ENCODE results near the gene TENM4.

Gene TENM4

DNA sequence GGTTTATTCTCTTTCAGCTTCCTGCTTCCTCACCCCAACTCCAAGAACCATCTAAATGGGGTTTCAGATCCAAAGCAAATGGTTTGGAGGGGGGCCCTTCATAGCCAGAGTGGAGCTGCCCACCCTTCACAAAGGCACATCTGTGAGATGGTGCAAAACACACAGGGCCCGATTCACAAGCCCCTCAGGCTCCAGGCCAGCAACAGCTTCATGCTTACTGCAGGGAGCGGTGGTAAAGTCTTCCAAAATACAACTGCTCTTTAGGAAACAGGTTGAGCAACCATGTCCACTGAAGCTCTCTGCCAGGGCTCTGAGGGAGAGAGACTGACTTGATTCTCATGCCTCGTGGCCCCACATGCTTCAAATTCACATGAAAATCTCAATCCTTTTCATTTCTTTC lies 653.1 kb downstream of the TENM4 start:
- H3K27ac ChIP-seq (ENCODE audit: low read depth in 2 of 2, low read length in 2 of 2) = no peak overlapping the region
- H3K9ac ChIP-seq (ENCODE audit: low read depth in 1 of 2, low read length in 2 of 2) = no peak overlapping the region
- H3K4me3 ChIP-seq (ENCODE audit: low read length in 2 of 2) = no peak overlapping the region
- H3K27me3 ChIP-seq (ENCODE audit: control insufficient read depth in 2 of 2, insufficient read depth in 2 of 2, low read length in 2 of 2) = no peaks in the 10 kb centered on the region
- H3K36me3 ChIP-seq (ENCODE audit: control insufficient read depth in 2 of 2, insufficient read depth in 2 of 2, low read length in 2 of 2) = no peaks in the 10 kb centered on the region
- no peaks in the 10 kb centered on the region for H3K9me3 ChIP-seq (ENCODE audit: control insufficient read depth in 2 of 2, low read length in 2 of 2)
- peaks cover 8% of the 10 kb centered on the region in 2 donors for H3K4me1 ChIP-seq (ENCODE audit: control insufficient read depth in 2 of 2, insufficient read depth in 2 of 2, low read length in 2 of 2)

GRCh38 chr11:78786746-78787145 lies 654.1 kb downstream of the TENM4 start:
- no peaks in the 10 kb centered on the region for H3K27me3 ChIP-seq (ENCODE audit: control insufficient read depth in 2 of 2, insufficient read depth in 2 of 2, low read length in 2 of 2)
- H3K4me1 ChIP-seq (ENCODE audit: control insufficient read depth in 2 of 2, insufficient read depth in 2 of 2, low read length in 2 of 2) = peaks cover 8% of the 10 kb centered on the region in 2 donors
- no peak overlapping the region for H3K27ac ChIP-seq (ENCODE audit: low read depth in 2 of 2, low read length in 2 of 2)
- H3K9ac ChIP-seq (ENCODE audit: low read depth in 1 of 2, low read length in 2 of 2) = no peak overlapping the region
- H3K4me3 ChIP-seq (ENCODE audit: low read length in 2 of 2) = no peak overlapping the region
- no peaks in the 10 kb centered on the region for H3K9me3 ChIP-seq (ENCODE audit: control insufficient read depth in 2 of 2, low read length in 2 of 2)
- no peaks in the 10 kb centered on the region for H3K36me3 ChIP-seq (ENCODE audit: control insufficient read depth in 2 of 2, insufficient read depth in 2 of 2, low read length in 2 of 2)

DNA sequence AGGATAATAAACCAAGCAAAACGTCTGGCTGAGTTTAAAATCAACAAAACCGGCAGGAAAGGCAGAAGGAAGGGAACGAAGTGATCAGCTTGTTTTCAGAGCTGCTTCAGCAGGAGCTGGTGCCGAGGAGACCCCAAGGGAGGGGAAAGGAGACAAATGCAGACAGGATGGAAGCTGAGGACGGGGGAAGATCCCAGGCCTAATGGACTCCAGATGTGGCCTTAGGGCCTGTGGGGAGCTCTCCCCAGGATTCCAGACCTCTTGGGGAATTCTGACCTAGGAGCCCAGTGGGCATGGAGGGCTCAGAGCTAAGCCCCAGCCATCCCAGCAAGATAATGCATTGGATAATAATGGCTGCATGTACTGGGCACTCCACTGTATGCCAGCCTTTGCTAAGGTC lies 654.7 kb downstream of the TENM4 start:
- Histone ChIP-seq H3K36me3 (ENCODE audit: control insufficient read depth in 2 of 2, insufficient read depth in 2 of 2, low read length in 2 of 2) (no peaks in the 10 kb centered on the region), H3K4me1 (ENCODE audit: control insufficient read depth in 2 of 2, insufficient read depth in 2 of 2, low read length in 2 of 2) (peaks cover 8 to 11% of the 10 kb centered on the region in 2 donors), H3K27me3 (ENCODE audit: control insufficient read depth in 2 of 2, insufficient read depth in 2 of 2, low read length in 2 of 2) (no peaks in the 10 kb centered on the region), H3K27ac (ENCODE audit: low read depth in 2 of 2, low read length in 2 of 2) (no peak overlapping the region), H3K9ac (ENCODE audit: low read depth in 1 of 2, low read length in 2 of 2) (no peak overlapping the region), H3K9me3 (ENCODE audit: control insufficient read depth in 2 of 2, low read length in 2 of 2) (no peaks in the 10 kb centered on the region), H3K4me3 (ENCODE audit: low read length in 2 of 2) (no peak overlapping the region)

GRCh38 chr11:78784321-78785061 lies 656.3 kb downstream of the TENM4 start:
- Histone ChIP-seq H3K36me3 (ENCODE audit: control insufficient read depth in 2 of 2, insufficient read depth in 2 of 2, low read length in 2 of 2) (no peaks in the 10 kb centered on the region), H3K27me3 (ENCODE audit: control insufficient read depth in 2 of 2, insufficient read depth in 2 of 2, low read length in 2 of 2) (no peaks in the 10 kb centered on the region), H3K9ac (ENCODE audit: low read depth in 1 of 2, low read length in 2 of 2) (no peak overlapping the region), H3K9me3 (ENCODE audit: control insufficient read depth in 2 of 2, low read length in 2 of 2) (no peaks in the 10 kb centered on the region), H3K27ac (ENCODE audit: low read depth in 2 of 2, low read length in 2 of 2) (no peak overlapping the region), H3K4me1 (ENCODE audit: control insufficient read depth in 2 of 2, insufficient read depth in 2 of 2, low read length in 2 of 2) (peaks cover 6 to 11% of the 10 kb centered on the region in 2 donors), H3K4me3 (ENCODE audit: low read length in 2 of 2) (no peak overlapping the region)

DNA sequence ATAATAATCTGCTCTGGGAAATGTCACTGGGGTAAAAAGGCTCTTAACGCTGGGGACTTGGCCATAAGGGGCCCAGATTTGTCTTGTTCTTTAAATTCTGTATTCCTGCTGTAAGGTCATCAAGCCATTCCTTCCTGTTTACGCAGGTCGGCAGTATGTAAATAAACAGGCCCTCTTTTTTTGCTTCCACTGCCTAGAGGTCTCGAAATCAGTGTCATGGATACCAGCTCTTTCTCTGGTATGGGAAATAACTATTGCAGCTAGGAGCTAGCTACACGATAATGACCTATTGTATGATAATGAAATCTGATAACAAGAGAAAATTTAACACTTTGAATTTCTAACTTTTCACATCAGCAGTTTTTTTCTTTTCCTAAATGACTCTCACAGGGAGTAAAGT lies 657.0 kb downstream of the TENM4 start:
- no peaks in the 10 kb centered on the region for H3K9me3 ChIP-seq (ENCODE audit: control insufficient read depth in 2 of 2, low read length in 2 of 2)

GRCh38 chr11:78783301-78783700 lies 657.5 kb downstream of the TENM4 start:
- Histone ChIP-seq H3K9ac (ENCODE audit: low read depth in 1 of 2, low read length in 2 of 2) (no peak overlapping the region), H3K36me3 (ENCODE audit: control insufficient read depth in 2 of 2, insufficient read depth in 2 of 2, low read length in 2 of 2) (no peaks in the 10 kb centered on the region), H3K27ac (ENCODE audit: low read depth in 2 of 2, low read length in 2 of 2) (no peak overlapping the region), H3K4me1 (ENCODE audit: control insufficient read depth in 2 of 2, insufficient read depth in 2 of 2, low read length in 2 of 2) (peaks cover 5 to 6% of the 10 kb centered on the region in 2 donors), H3K9me3 (ENCODE audit: control insufficient read depth in 2 of 2, low read length in 2 of 2) (no peaks in the 10 kb centered on the region), H3K4me3 (ENCODE audit: low read length in 2 of 2) (no peak overlapping the region), H3K27me3 (ENCODE audit: control insufficient read depth in 2 of 2, insufficient read depth in 2 of 2, low read length in 2 of 2) (no peaks in the 10 kb centered on the region)

More for the DNA sequence above, 657.0 kb downstream of the TENM4 start:
- Histone ChIP-seq H3K4me3 (ENCODE audit: low read length in 2 of 2) (no peak overlapping the region), H3K27me3 (ENCODE audit: control insufficient read depth in 2 of 2, insufficient read depth in 2 of 2, low read length in 2 of 2) (no peaks in the 10 kb centered on the region), H3K36me3 (ENCODE audit: control insufficient read depth in 2 of 2, insufficient read depth in 2 of 2, low read length in 2 of 2) (no peaks in the 10 kb centered on the region), H3K27ac (ENCODE audit: low read depth in 2 of 2, low read length in 2 of 2) (no peak overlapping the region), H3K4me1 (ENCODE audit: control insufficient read depth in 2 of 2, insufficient read depth in 2 of 2, low read length in 2 of 2) (peaks cover 5 to 7% of the 10 kb centered on the region in 2 donors), H3K9ac (ENCODE audit: low read depth in 1 of 2, low read length in 2 of 2) (no peak overlapping the region)

GRCh38 chr11:78782725-78783124 lies 658.1 kb downstream of the TENM4 start:
- Histone ChIP-seq H3K9ac (ENCODE audit: low read depth in 1 of 2, low read length in 2 of 2) (no peak overlapping the region), H3K9me3 (ENCODE audit: control insufficient read depth in 2 of 2, low read length in 2 of 2) (no peaks in the 10 kb centered on the region), H3K36me3 (ENCODE audit: control insufficient read depth in 2 of 2, insufficient read depth in 2 of 2, low read length in 2 of 2) (no peaks in the 10 kb centered on the region), H3K4me1 (ENCODE audit: control insufficient read depth in 2 of 2, insufficient read depth in 2 of 2, low read length in 2 of 2) (peaks cover 5 to 6% of the 10 kb centered on the region in 2 donors), H3K27ac (ENCODE audit: low read depth in 2 of 2, low read length in 2 of 2) (no peak overlapping the region), H3K4me3 (ENCODE audit: low read length in 2 of 2) (no peak overlapping the region), H3K27me3 (ENCODE audit: control insufficient read depth in 2 of 2, insufficient read depth in 2 of 2, low read length in 2 of 2) (no peaks in the 10 kb centered on the region)

GRCh38 chr11:78780889-78781288 lies 659.9 kb downstream of the TENM4 start:
- Histone ChIP-seq H3K27me3 (ENCODE audit: control insufficient read depth in 2 of 2, insufficient read depth in 2 of 2, low read length in 2 of 2) (no peaks in the 10 kb centered on the region), H3K4me3 (ENCODE audit: low read length in 2 of 2) (no peak overlapping the region)

DNA sequence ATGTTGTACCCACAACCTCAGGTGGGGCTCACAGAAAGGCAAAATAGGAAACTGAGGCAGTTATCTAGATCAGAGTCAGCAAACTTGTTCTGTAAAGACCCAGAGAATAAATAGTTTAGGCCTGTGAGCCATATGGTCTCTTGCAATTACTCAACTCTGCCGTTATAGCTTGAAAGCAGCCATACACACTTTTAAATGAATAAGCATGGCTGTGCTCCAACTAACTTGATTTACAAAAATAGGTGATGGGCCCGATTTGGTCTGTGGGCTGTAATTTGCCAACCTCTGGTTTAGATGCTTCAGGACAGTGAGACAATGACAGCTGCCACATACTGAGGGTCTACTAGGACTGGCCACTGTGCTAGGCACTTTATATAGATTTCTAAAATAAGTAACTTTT lies 667.3 kb downstream of the TENM4 start:
- H3K27ac ChIP-seq (ENCODE audit: low read depth in 2 of 2, low read length in 2 of 2) = no peak overlapping the region
- H3K9me3 ChIP-seq (ENCODE audit: control insufficient read depth in 2 of 2, low read length in 2 of 2) = no peaks in the 10 kb centered on the region

More at GRCh38 chr11:78780889-78781288, 659.9 kb downstream of the TENM4 start:
- Histone ChIP-seq H3K9me3 (ENCODE audit: control insufficient read depth in 2 of 2, low read length in 2 of 2) (no peaks in the 10 kb centered on the region), H3K36me3 (ENCODE audit: control insufficient read depth in 2 of 2, insufficient read depth in 2 of 2, low read length in 2 of 2) (no peaks in the 10 kb centered on the region), H3K27ac (ENCODE audit: low read depth in 2 of 2, low read length in 2 of 2) (peak overlapping the region in 1 of 2 donors; percentile 11), H3K4me1 (ENCODE audit: control insufficient read depth in 2 of 2, insufficient read depth in 2 of 2, low read length in 2 of 2) (peaks cover 4 to 5% of the 10 kb centered on the region in 2 donors), H3K9ac (ENCODE audit: low read depth in 1 of 2, low read length in 2 of 2) (no peak overlapping the region)

GRCh38 chr11:78773077-78773476 lies 667.8 kb downstream of the TENM4 start:
- H3K9ac ChIP-seq (ENCODE audit: low read depth in 1 of 2, low read length in 2 of 2) = no peak overlapping the region
- no peaks in the 10 kb centered on the region for H3K4me1 ChIP-seq (ENCODE audit: control insufficient read depth in 2 of 2, insufficient read depth in 2 of 2, low read length in 2 of 2)
- no peak overlapping the region for H3K4me3 ChIP-seq (ENCODE audit: low read length in 2 of 2)
- no peak overlapping the region for H3K27ac ChIP-seq (ENCODE audit: low read depth in 2 of 2, low read length in 2 of 2)
- no peaks in the 10 kb centered on the region for H3K36me3 ChIP-seq (ENCODE audit: control insufficient read depth in 2 of 2, insufficient read depth in 2 of 2, low read length in 2 of 2)
- no peaks in the 10 kb centered on the region for H3K9me3 ChIP-seq (ENCODE audit: control insufficient read depth in 2 of 2, low read length in 2 of 2)
- no peaks in the 10 kb centered on the region for H3K27me3 ChIP-seq (ENCODE audit: control insufficient read depth in 2 of 2, insufficient read depth in 2 of 2, low read length in 2 of 2)

More for the DNA sequence above, 667.3 kb downstream of the TENM4 start:
- no peaks in the 10 kb centered on the region for H3K4me1 ChIP-seq (ENCODE audit: control insufficient read depth in 2 of 2, insufficient read depth in 2 of 2, low read length in 2 of 2)
- H3K36me3 ChIP-seq (ENCODE audit: control insufficient read depth in 2 of 2, insufficient read depth in 2 of 2, low read length in 2 of 2) = no peaks in the 10 kb centered on the region
- H3K4me3 ChIP-seq (ENCODE audit: low read length in 2 of 2) = no peak overlapping the region
- no peak overlapping the region for H3K9ac ChIP-seq (ENCODE audit: low read depth in 1 of 2, low read length in 2 of 2)
- no peaks in the 10 kb centered on the region for H3K27me3 ChIP-seq (ENCODE audit: control insufficient read depth in 2 of 2, insufficient read depth in 2 of 2, low read length in 2 of 2)

All from mucosa of rectum (tissue), 2 donors.